ENCODE results near the gene ALK.

ALK gene

GRCh38 chr2:29559578-29559977, 361.8 kb downstream of the ALK start:
- Histone ChIP-seq H3K27ac (no peak overlapping the region), H3K4me3 (no peak overlapping the region), H3K36me3 (ENCODE audit: insufficient read depth, low read length) (peaks cover 3% of the 10 kb centered on the region; the same call in 1 of the 2 replicates), H3K9me3 (ENCODE audit: low read depth, low read length) (no peaks in the 10 kb centered on the region), H3K9ac (ENCODE audit: insufficient read length) (no peak overlapping the region)
- no peak for DNase-seq (ENCODE audit: low read depth, low spot score)
- TF ChIP-seq EZH2 (IDR thresholded peaks at IDR 0.05): no peak
- TF ChIP-seq FOXP2 (optimal IDR thresholded peaks at IDR 0.05; ENCODE audit: control extremely low read depth, extremely low read length, insufficient read depth): no peak
- TF ChIP-seq POLR2AphosphoS5 (IDR thresholded peaks at IDR 0.05; ENCODE audit: borderline replicate concordance, low read depth, low read length): no peak

GRCh38 chr2:29558097-29558496, 363.3 kb downstream of the ALK start:
- TF ChIP-seq FOXP2 (optimal IDR thresholded peaks at IDR 0.05; ENCODE audit: control extremely low read depth, extremely low read length, insufficient read depth) (no peak), EZH2 (IDR thresholded peaks at IDR 0.05) (no peak), POLR2AphosphoS5 (IDR thresholded peaks at IDR 0.05; ENCODE audit: borderline replicate concordance, low read depth, low read length) (no peak)
- Histone ChIP-seq H3K9me3 (ENCODE audit: low read depth, low read length) (no peaks in the 10 kb centered on the region), H3K9ac (ENCODE audit: insufficient read length) (no peak overlapping the region), H3K4me3 (no peak overlapping the region), H3K27ac (no peak overlapping the region), H3K36me3 (ENCODE audit: insufficient read depth, low read length) (peaks cover 3% of the 10 kb centered on the region; the same call in 1 of the 2 replicates)
- DNase-seq (ENCODE audit: low read depth, low spot score): no peak

GRCh38 chr2:29557268-29557667, 364.1 kb downstream of the ALK start:
- Histone ChIP-seq H3K36me3 (ENCODE audit: insufficient read depth, low read length) (peaks cover 3% of the 10 kb centered on the region; the same call in 1 of the 2 replicates), H3K4me3 (no peak overlapping the region), H3K9me3 (ENCODE audit: low read depth, low read length) (no peaks in the 10 kb centered on the region), H3K27ac (no peak overlapping the region), H3K9ac (ENCODE audit: insufficient read length) (no peak overlapping the region)
- no peak for DNase-seq (ENCODE audit: low read depth, low spot score)
- TF ChIP-seq EZH2 (IDR thresholded peaks at IDR 0.05) (no peak), FOXP2 (optimal IDR thresholded peaks at IDR 0.05; ENCODE audit: control extremely low read depth, extremely low read length, insufficient read depth) (no peak), POLR2AphosphoS5 (IDR thresholded peaks at IDR 0.05; ENCODE audit: borderline replicate concordance, low read depth, low read length) (no peak)

- no peak overlapping the region for H3K27ac ChIP-seq
- H3K9me3 ChIP-seq (ENCODE audit: low read depth, low read length): no peaks in the 10 kb centered on the region
- H3K36me3 ChIP-seq (ENCODE audit: insufficient read depth, low read length): no peaks in the 10 kb centered on the region
- DNase-seq (ENCODE audit: low read depth, low spot score): no peak
- no peak overlapping the region for H3K4me3 ChIP-seq
- no peak overlapping the region for H3K9ac ChIP-seq (ENCODE audit: insufficient read length)
- TF ChIP-seq POLR2AphosphoS5 (IDR thresholded peaks at IDR 0.05; ENCODE audit: borderline replicate concordance, low read depth, low read length): no peak
These were observed 372.4 kb downstream of the ALK start for GRCh38 chr2:29549069-29549380.

GRCh38 chr2:29544917-29545316, 376.5 kb downstream of the ALK start:
- no peak overlapping the region for H3K27ac ChIP-seq
- DNase-seq (ENCODE audit: low read depth, low spot score): no peak
- H3K9ac ChIP-seq (ENCODE audit: insufficient read length): no peak overlapping the region
- H3K36me3 ChIP-seq (ENCODE audit: insufficient read depth, low read length): no peaks in the 10 kb centered on the region
- no peaks in the 10 kb centered on the region for H3K9me3 ChIP-seq (ENCODE audit: low read depth, low read length)
- no peak overlapping the region for H3K4me3 ChIP-seq
- no peak for TF ChIP-seq EZH2 (IDR thresholded peaks at IDR 0.05)
- no peak for TF ChIP-seq FOXP2 (optimal IDR thresholded peaks at IDR 0.05; ENCODE audit: control extremely low read depth, extremely low read length, insufficient read depth)
- TF ChIP-seq POLR2AphosphoS5 (IDR thresholded peaks at IDR 0.05; ENCODE audit: borderline replicate concordance, low read depth, low read length): no peak

- no peaks in the 10 kb centered on the region for H3K36me3 ChIP-seq (ENCODE audit: insufficient read depth, low read length)
These were observed 377.4 kb downstream of the ALK start for GRCh38 chr2:29544031-29544430.

GRCh38 chr2:29535188-29535587, 386.2 kb downstream of the ALK start:
- TF ChIP-seq EZH2 (IDR thresholded peaks at IDR 0.05) (no peak), POLR2AphosphoS5 (IDR thresholded peaks at IDR 0.05; ENCODE audit: borderline replicate concordance, low read depth, low read length) (no peak), FOXP2 (optimal IDR thresholded peaks at IDR 0.05; ENCODE audit: control extremely low read depth, extremely low read length, insufficient read depth) (no peak)
- Histone ChIP-seq H3K9ac (ENCODE audit: insufficient read length) (no peak overlapping the region), H3K27ac (no peak overlapping the region), H3K4me3 (no peak overlapping the region), H3K36me3 (ENCODE audit: insufficient read depth, low read length) (peaks cover 6% of the 10 kb centered on the region; the same call in 1 of the 2 replicates), H3K9me3 (ENCODE audit: low read depth, low read length) (no peaks in the 10 kb centered on the region)
- DNase-seq (ENCODE audit: low read depth, low spot score): no peak

More at GRCh38 chr2:29544031-29544430, 377.4 kb downstream of the ALK start:
- no peak for DNase-seq (ENCODE audit: low read depth, low spot score)
- no peak overlapping the region for H3K27ac ChIP-seq
- TF ChIP-seq EZH2 (IDR thresholded peaks at IDR 0.05): no peak
- TF ChIP-seq FOXP2 (optimal IDR thresholded peaks at IDR 0.05; ENCODE audit: control extremely low read depth, extremely low read length, insufficient read depth): no peak
- no peak for TF ChIP-seq POLR2AphosphoS5 (IDR thresholded peaks at IDR 0.05; ENCODE audit: borderline replicate concordance, low read depth, low read length)
- no peak overlapping the region for H3K9ac ChIP-seq (ENCODE audit: insufficient read length)
- H3K9me3 ChIP-seq (ENCODE audit: low read depth, low read length): no peaks in the 10 kb centered on the region
- H3K4me3 ChIP-seq: no peak overlapping the region

- no peak for DNase-seq (ENCODE audit: low read depth, low spot score)
- TF ChIP-seq FOXP2 (optimal IDR thresholded peaks at IDR 0.05; ENCODE audit: control extremely low read depth, extremely low read length, insufficient read depth) (no peak), POLR2AphosphoS5 (IDR thresholded peaks at IDR 0.05; ENCODE audit: borderline replicate concordance, low read depth, low read length) (no peak), EZH2 (IDR thresholded peaks at IDR 0.05) (no peak)
- Histone ChIP-seq H3K4me3 (no peak overlapping the region), H3K9me3 (ENCODE audit: low read depth, low read length) (no peaks in the 10 kb centered on the region), H3K36me3 (ENCODE audit: insufficient read depth, low read length) (peaks cover 9% of the 10 kb centered on the region; the same call in 1 of the 2 replicates), H3K9ac (ENCODE audit: insufficient read length) (no peak overlapping the region), H3K27ac (no peak overlapping the region)
These were observed 388.9 kb downstream of the ALK start for GRCh38 chr2:29532436-29532835.

- Histone ChIP-seq H3K4me3 (no peak overlapping the region), H3K36me3 (ENCODE audit: insufficient read depth, low read length) (peaks cover 9% of the 10 kb centered on the region; the same call in 1 of the 2 replicates), H3K9me3 (ENCODE audit: low read depth, low read length) (no peaks in the 10 kb centered on the region), H3K9ac (ENCODE audit: insufficient read length) (no peak overlapping the region), H3K27ac (no peak overlapping the region)
- TF ChIP-seq POLR2AphosphoS5 (IDR thresholded peaks at IDR 0.05; ENCODE audit: borderline replicate concordance, low read depth, low read length) (no peak), FOXP2 (optimal IDR thresholded peaks at IDR 0.05; ENCODE audit: control extremely low read depth, extremely low read length, insufficient read depth) (no peak), EZH2 (IDR thresholded peaks at IDR 0.05) (no peak)
- DNase-seq (ENCODE audit: low read depth, low spot score): no peak
These were observed 389.8 kb downstream of the ALK start for GRCh38 chr2:29531626-29532025.
